Panc1 (cell line): ENCODE data around the gene MRPS17. TPM values are rescaled to one million over a fixed set of nuclear protein-coding genes. Genes with fewer than 3 reads are reported as not detected.

Experiments used
- ATAC-seq: fragments of 200-7000 bp; cut with Tn5 transposase; 2 replicates; pipeline ENCODE4 v1.9.1; 2020; ENCODE audit warnings: mild to moderate bottlenecking, moderate library complexity
- BruUV-seq: library from RNA; stranded (reverse); fragments of 400-500 nt; replicated peaks from 2 replicates; lab custom pipeline; 2021; lab: Mats Ljungman, UMichigan
- CTCF ChIA-PET: fragments of 300-600 bp; sonication (Branson Sonifier 250); formaldehyde crosslinking; loops from one replicate; lab custom pipeline; 2022; ENCODE audit warnings: antibody characterized with exemption; lab: Charles Lee
- POLR2A ChIA-PET: fragments of 300-600 bp; sonication (Branson Sonifier 250); formaldehyde crosslinking; loops from one replicate; lab custom pipeline; 2022; ENCODE audit warnings: antibody characterized with exemption; lab: Charles Lee
- DNase-seq: peaks from one replicate; pipeline ENCODE4 v3.0.0-alpha.2; 2010; ENCODE audit warnings: low read depth, low spot score
- H3K27ac ChIP-seq: 2 replicates; pipeline ENCODE4 v1.5.1; 2011; ENCODE audit warnings: mild to moderate bottlenecking, low read length, inconsistent platforms
- H3K27me3 ChIP-seq: fragments of 200-500 bp; sonication (Bioruptor generic); 2 replicates; pipeline ENCODE4 v1.6.0; 2014; ENCODE audit warnings: low read length, inconsistent platforms; ENCODE audit not compliant: control insufficient read depth, insufficient read depth
- H3K36me3 ChIP-seq: fragments of 200-500 bp; sonication (Bioruptor generic); 2 replicates; pipeline ENCODE4 v1.5.1; 2014; ENCODE audit warnings: inconsistent platforms, mild to moderate bottlenecking, low read length, moderate library complexity; ENCODE audit not compliant: control insufficient read depth, insufficient read depth
- H3K4me1 ChIP-seq: 2 replicates; pipeline ENCODE4 v1.5.1; 2011; ENCODE audit warnings: inconsistent platforms, mild to moderate bottlenecking, low read length, moderate library complexity; ENCODE audit not compliant: control insufficient read depth, insufficient read depth
- H3K4me3 ChIP-seq, 2 experiments: 2 replicates each; pipeline ENCODE4 v1.5.1; 2011 to 2012; ENCODE audit warnings: low read depth in 2 of 2, low read length in 2 of 2, mild to moderate bottlenecking in 2 of 2, inconsistent platforms in 1 of 2, moderate library complexity in 1 of 2
- H3K9me3 ChIP-seq: fragments of 200-500 bp; sonication (Bioruptor generic); 2 replicates; pipeline ENCODE4 v1.5.1; 2014; ENCODE audit warnings: low read depth, mild to moderate bottlenecking, inconsistent platforms, low read length, moderate library complexity; ENCODE audit not compliant: control insufficient read depth, insufficient read depth
- POLR2AphosphoS5 ChIP-seq: IDR thresholded peaks from 2 replicates; pipeline ENCODE4 v1.6.1; 2012; ENCODE audit warnings: mild to moderate bottlenecking, low read depth, low read length, moderate library complexity
- SIN3A ChIP-seq: IDR thresholded peaks from 2 replicates; pipeline ENCODE4 v1.6.1; 2012; ENCODE audit warnings: low read depth, mild to moderate bottlenecking, low read length, moderate library complexity, borderline replicate concordance; ENCODE audit not compliant: insufficient read depth
- TCF7L2 ChIP-seq: IDR thresholded peaks from 2 replicates; pipeline ENCODE4 v1.6.1; 2011; ENCODE audit warnings: mild to moderate bottlenecking, low read depth, low read length, inconsistent platforms
- in situ Hi-C: cut with HindIII; loops from 2 replicates; pipeline ENCODE4 v1.10.0; 2016; ENCODE audit warnings: low sequenced_read_pairs, low pct_unique_long_range_greater_than_20kb
- intact Hi-C: fragments of 100-400 bp; cut with micrococcal nuclease; formaldehyde crosslinking; loops from one replicate; pipeline ENCODE4 v1.10.0; 2022; ENCODE audit not compliant: unreplicated experiment
- total RNA-seq: library from RNA; stranded (reverse); gene quantifications from one replicate; pipeline ENCODE4 v1.2.1, GENCODE V29; 2021; ENCODE audit not compliant: unreplicated experiment
- TF ChIP-seq, protein P1 (sequence below), 2 experiments: IDR thresholded peaks; 2 replicates each; pipeline ENCODE4 v1.6.1; 2011 to 2012; ENCODE audit warnings: low read depth in 2 of 2, control low read depth in 1 of 2, low read length in 1 of 2, mild to moderate bottlenecking in 1 of 2, moderate library complexity in 1 of 2; ENCODE audit not compliant: insufficient read depth in 1 of 2
- TF ChIP-seq, protein P2 (sequence below): fragments of 450-650 bp; IDR thresholded peaks from 2 replicates; pipeline ENCODE4 v1.5.1; 2017; ENCODE audit warnings: mild to moderate bottlenecking

Gene MRPS17
- total RNA-seq, 1 experiment from 2014 or later, result 28.9 TPM

DNA sequence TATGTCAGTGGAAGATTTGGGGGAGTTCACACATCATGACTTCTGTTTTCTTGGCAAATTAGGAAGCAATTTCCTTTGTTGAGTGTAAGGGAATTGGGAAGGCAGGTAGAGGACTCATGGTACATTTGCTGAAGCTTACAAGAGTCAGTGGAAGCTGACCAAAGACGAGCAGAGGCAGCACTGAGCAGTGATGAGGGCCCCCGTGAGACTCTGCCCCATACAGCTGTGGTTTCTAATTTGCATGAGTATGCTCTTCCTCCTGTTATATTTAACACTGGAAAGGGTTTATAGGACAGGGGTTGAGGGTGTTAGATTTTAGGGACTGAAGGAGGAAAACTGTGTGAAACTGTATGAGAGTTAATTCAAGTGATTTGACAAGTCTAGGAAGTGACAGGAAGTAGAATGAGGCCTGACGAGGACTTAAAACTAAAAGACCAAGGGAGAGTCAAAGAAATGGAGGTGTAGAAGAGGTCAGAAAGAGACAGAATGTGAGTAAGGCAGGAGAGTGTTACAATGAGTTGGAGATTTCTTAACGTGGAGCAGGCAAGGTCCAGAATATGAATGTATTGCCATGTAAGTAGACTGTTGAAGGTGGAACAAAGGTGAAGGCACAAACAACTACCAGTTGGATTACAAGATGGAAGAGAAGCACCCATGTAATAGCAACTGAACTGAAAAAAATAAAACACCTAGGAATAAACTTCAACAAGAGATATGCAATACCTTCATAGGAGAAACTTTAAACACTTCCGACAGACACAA is 23.5 kb upstream of the MRPS17 start:
- H3K4me1 ChIP-seq, result no peaks in the 10 kb centered on the region
- TF ChIP-seq, protein P1, sequence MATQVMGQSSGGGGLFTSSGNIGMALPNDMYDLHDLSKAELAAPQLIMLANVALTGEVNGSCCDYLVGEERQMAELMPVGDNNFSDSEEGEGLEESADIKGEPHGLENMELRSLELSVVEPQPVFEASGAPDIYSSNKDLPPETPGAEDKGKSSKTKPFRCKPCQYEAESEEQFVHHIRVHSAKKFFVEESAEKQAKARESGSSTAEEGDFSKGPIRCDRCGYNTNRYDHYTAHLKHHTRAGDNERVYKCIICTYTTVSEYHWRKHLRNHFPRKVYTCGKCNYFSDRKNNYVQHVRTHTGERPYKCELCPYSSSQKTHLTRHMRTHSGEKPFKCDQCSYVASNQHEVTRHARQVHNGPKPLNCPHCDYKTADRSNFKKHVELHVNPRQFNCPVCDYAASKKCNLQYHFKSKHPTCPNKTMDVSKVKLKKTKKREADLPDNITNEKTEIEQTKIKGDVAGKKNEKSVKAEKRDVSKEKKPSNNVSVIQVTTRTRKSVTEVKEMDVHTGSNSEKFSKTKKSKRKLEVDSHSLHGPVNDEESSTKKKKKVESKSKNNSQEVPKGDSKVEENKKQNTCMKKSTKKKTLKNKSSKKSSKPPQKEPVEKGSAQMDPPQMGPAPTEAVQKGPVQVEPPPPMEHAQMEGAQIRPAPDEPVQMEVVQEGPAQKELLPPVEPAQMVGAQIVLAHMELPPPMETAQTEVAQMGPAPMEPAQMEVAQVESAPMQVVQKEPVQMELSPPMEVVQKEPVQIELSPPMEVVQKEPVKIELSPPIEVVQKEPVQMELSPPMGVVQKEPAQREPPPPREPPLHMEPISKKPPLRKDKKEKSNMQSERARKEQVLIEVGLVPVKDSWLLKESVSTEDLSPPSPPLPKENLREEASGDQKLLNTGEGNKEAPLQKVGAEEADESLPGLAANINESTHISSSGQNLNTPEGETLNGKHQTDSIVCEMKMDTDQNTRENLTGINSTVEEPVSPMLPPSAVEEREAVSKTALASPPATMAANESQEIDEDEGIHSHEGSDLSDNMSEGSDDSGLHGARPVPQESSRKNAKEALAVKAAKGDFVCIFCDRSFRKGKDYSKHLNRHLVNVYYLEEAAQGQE (IDR thresholded peaks at IDR 0.05; ENCODE audit: insufficient read depth in 1 of 2, low read depth in 2 of 2, low read length in 1 of 2), result no peak
- TF ChIP-seq SIN3A, result no peak
- TF ChIP-seq TCF7L2, result no peak
- TF ChIP-seq, protein P2, sequence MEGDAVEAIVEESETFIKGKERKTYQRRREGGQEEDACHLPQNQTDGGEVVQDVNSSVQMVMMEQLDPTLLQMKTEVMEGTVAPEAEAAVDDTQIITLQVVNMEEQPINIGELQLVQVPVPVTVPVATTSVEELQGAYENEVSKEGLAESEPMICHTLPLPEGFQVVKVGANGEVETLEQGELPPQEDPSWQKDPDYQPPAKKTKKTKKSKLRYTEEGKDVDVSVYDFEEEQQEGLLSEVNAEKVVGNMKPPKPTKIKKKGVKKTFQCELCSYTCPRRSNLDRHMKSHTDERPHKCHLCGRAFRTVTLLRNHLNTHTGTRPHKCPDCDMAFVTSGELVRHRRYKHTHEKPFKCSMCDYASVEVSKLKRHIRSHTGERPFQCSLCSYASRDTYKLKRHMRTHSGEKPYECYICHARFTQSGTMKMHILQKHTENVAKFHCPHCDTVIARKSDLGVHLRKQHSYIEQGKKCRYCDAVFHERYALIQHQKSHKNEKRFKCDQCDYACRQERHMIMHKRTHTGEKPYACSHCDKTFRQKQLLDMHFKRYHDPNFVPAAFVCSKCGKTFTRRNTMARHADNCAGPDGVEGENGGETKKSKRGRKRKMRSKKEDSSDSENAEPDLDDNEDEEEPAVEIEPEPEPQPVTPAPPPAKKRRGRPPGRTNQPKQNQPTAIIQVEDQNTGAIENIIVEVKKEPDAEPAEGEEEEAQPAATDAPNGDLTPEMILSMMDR, result no peak
- no peak for TF ChIP-seq POLR2AphosphoS5
- no peaks in the 10 kb centered on the region for H3K36me3 ChIP-seq
- no TSS peak for BruUV-seq
- DNase-seq (no peak), ATAC-seq (no peak)
- no peaks in the 10 kb centered on the region for H3K27me3 ChIP-seq
- POLR2A ChIA-PET, result no interaction called here
- intact Hi-C loops, result no loop called here
- no peak overlapping the region for H3K4me3 ChIP-seq
- in situ Hi-C loops, result no loop called here
- CTCF ChIA-PET, result no interaction called here
- H3K27ac ChIP-seq, result no peak overlapping the region
- no peaks in the 10 kb centered on the region for H3K9me3 ChIP-seq

DNA sequence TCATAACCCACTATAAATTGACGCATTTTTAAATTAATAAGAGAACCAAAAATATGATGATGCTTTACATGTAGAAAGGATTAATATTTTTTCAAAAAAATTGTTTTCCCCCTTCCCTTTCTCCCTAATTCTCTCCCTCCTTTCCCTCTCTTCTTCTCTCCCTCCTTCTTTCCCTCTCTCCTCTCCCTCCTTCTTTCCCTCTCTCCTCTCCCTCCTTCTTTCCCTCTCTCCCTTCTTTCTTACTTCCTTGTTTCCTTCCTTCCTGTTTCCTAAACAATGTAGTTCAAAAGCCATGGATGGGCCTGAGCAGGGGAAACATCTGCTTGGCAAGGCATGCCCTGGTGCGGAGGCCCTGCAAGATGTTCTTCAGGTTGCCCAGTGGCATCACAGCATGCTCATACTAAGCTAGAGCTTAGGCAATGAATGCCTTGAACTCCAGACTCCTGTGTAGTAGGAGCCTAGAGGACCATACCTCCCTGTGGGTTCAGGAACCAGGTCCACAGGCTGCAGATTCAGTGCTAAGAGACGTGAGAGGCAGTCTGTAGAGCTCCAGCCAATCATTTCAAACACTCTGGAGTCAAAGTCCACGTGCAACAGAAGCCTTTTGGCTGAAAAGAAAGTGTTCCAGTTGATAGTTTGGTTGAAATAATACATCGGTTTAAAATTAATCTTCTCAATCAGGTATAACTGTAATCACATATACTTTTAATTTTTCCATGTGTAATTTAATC is 20.1 kb upstream of the MRPS17 start:
- CTCF ChIA-PET, result no interaction called here
- no TSS peak for BruUV-seq
- intact Hi-C loops, result loop anchor here (10.0 kb wide), 1 partner anchor 87 kb away; no protein-coding TSS in a partner anchor

More for the DNA sequence above, 20.1 kb upstream of the MRPS17 start:
- in situ Hi-C loops, result no loop called here
- no peak for DNase-seq
- Histone ChIP-seq H3K4me1 (no peaks in the 10 kb centered on the region), H3K27me3 (no peaks in the 10 kb centered on the region), H3K9me3 (0 out of 2 replicates have a peak, but pooled peaks cover 8% of the 10 kb centered on the region), H3K4me3 (no peak overlapping the region), H3K36me3 (no peaks in the 10 kb centered on the region), H3K27ac (no peak overlapping the region)
- POLR2A ChIA-PET, result interaction anchor here (0.7 kb wide), 1 partner anchor 49 kb away, joined by 4 read pairs; no protein-coding TSS in a partner anchor
- TF ChIP-seq POLR2AphosphoS5 (no peak), TCF7L2 (no peak), SIN3A (no peak)
- TF ChIP-seq, protein P1 (IDR thresholded peaks at IDR 0.05; ENCODE audit: insufficient read depth in 1 of 2, low read depth in 2 of 2, low read length in 1 of 2), result no peak
- TF ChIP-seq, protein P2, result no peak
- no peak for ATAC-seq
